ENCODE results near the gene CEP85. TPM values are rescaled to one million over a fixed set of nuclear protein-coding genes. Genes with fewer than 3 reads are reported as not detected.

The CEP85 gene
- total RNA-seq, 1 experiment from 2014 or later = 51.8 TPM

- Histone ChIP-seq H3K9me3 (ENCODE audit: control insufficient read depth, insufficient read depth, low read depth, low read length) (no peaks in the 10 kb centered on the region), H3K27ac (ENCODE audit: low read length) (no peak overlapping the region), H3K36me3 (ENCODE audit: control insufficient read depth, insufficient read depth, low read length) (peaks cover 4% of the 10 kb centered on the region), H3K4me3 (ENCODE audit: low read depth in 2 of 2, low read length in 2 of 2) (peak overlapping the region in 1 of 2 experiments; percentile 78; a peak in 1 of 4 replicates), H3K4me1 (ENCODE audit: control insufficient read depth, insufficient read depth, low read length) (peaks cover 49% of the 10 kb centered on the region), H3K27me3 (ENCODE audit: control insufficient read depth, insufficient read depth, low read length) (no peaks in the 10 kb centered on the region)
- in situ Hi-C loops (cut with HindIII; ENCODE audit: low pct_unique_long_range_greater_than_20kb, low sequenced_read_pairs) = no loop called here
- BruUV-seq (replicated peaks) = no TSS peak
- TF ChIP-seq SIN3A (IDR thresholded peaks at IDR 0.05; ENCODE audit: borderline replicate concordance, insufficient read depth, low read depth, low read length) (no peak), TCF7L2 (IDR thresholded peaks at IDR 0.05; ENCODE audit: low read depth, low read length) (no peak), CTCF (IDR thresholded peaks at IDR 0.05) (no peak), REST (IDR thresholded peaks at IDR 0.05; ENCODE audit: insufficient read depth in 1 of 2, low read depth in 2 of 2, low read length in 1 of 2) (no peak), POLR2AphosphoS5 (IDR thresholded peaks at IDR 0.05; ENCODE audit: low read depth, low read length) (no peak)
- DNase-seq (ENCODE audit: low read depth, low spot score) (no peak), ATAC-seq (no peak)
- intact Hi-C loops (cut with micrococcal nuclease; ENCODE audit: unreplicated experiment) = no loop called here
- CTCF ChIA-PET = interaction anchor here (0.8 kb wide), 1 partner anchor 47 kb away, joined by 6 read pairs; no protein-coding TSS in a partner anchor
- POLR2A ChIA-PET = no interaction called here
These were observed 48.0 kb downstream of the CEP85 start for GRCh38 chr1:26281971-26282370.

- in situ Hi-C loops (cut with HindIII; ENCODE audit: low pct_unique_long_range_greater_than_20kb, low sequenced_read_pairs) = no loop called here
- Histone ChIP-seq H3K27ac (ENCODE audit: low read length) (no peak overlapping the region), H3K9me3 (ENCODE audit: control insufficient read depth, insufficient read depth, low read depth, low read length) (no peaks in the 10 kb centered on the region), H3K4me1 (ENCODE audit: control insufficient read depth, insufficient read depth, low read length) (peaks cover 44% of the 10 kb centered on the region), H3K27me3 (ENCODE audit: control insufficient read depth, insufficient read depth, low read length) (no peaks in the 10 kb centered on the region), H3K4me3 (ENCODE audit: low read depth in 2 of 2, low read length in 2 of 2) (no peak overlapping the region), H3K36me3 (ENCODE audit: control insufficient read depth, insufficient read depth, low read length) (peaks cover 2% of the 10 kb centered on the region; the same call in 1 of the 2 replicates)
- intact Hi-C loops (cut with micrococcal nuclease; ENCODE audit: unreplicated experiment) = no loop called here
- POLR2A ChIA-PET = no interaction called here
- CTCF ChIA-PET = interaction anchor here (0.6 to 0.8 kb wide), 2 partner anchors 47 to 285 kb away, joined by 3 to 6 read pairs; partner anchors contain the start of gene PAFAH2
- DNase-seq (ENCODE audit: low read depth, low spot score) = no peak
- no peak for ATAC-seq
- TF ChIP-seq POLR2AphosphoS5 (IDR thresholded peaks at IDR 0.05; ENCODE audit: low read depth, low read length) (0 out of 2 replicates have a peak, but pooled peaks have one; percentile 11), TCF7L2 (IDR thresholded peaks at IDR 0.05; ENCODE audit: low read depth, low read length) (no peak)
- BruUV-seq (replicated peaks) = no TSS peak
These were observed 48.5 kb downstream of the CEP85 start for GRCh38 chr1:26282401-26282918.

GRCh38 chr1:26283279-26283853 is 49.4 kb downstream of the CEP85 start:
- no peak overlapping the region for H3K4me3 ChIP-seq (ENCODE audit: low read depth in 2 of 2, low read length in 2 of 2)
- in situ Hi-C loops (cut with HindIII; ENCODE audit: low pct_unique_long_range_greater_than_20kb, low sequenced_read_pairs) (no loop called here), intact Hi-C loops (cut with micrococcal nuclease; ENCODE audit: unreplicated experiment) (no loop called here)
- H3K27me3 ChIP-seq (ENCODE audit: control insufficient read depth, insufficient read depth, low read length) = no peaks in the 10 kb centered on the region
- CTCF ChIA-PET = interaction anchor here (0.6 kb wide), 1 partner anchor 286 kb away, joined by 3 read pairs; the partner anchor contains the start of gene PAFAH2
- no TSS peak for BruUV-seq (replicated peaks)
- no peaks in the 10 kb centered on the region for H3K9me3 ChIP-seq (ENCODE audit: control insufficient read depth, insufficient read depth, low read depth, low read length)
- H3K36me3 ChIP-seq (ENCODE audit: control insufficient read depth, insufficient read depth, low read length) = peaks cover 2% of the 10 kb centered on the region; the same call in 1 of the 2 replicates
- DNase-seq (ENCODE audit: low read depth, low spot score) = no peak
- no peak for ATAC-seq
- no peak for TF ChIP-seq CTCF (IDR thresholded peaks at IDR 0.05)
- TF ChIP-seq TCF7L2 (IDR thresholded peaks at IDR 0.05; ENCODE audit: low read depth, low read length) = no peak
- no peak for TF ChIP-seq REST (IDR thresholded peaks at IDR 0.05; ENCODE audit: insufficient read depth in 1 of 2, low read depth in 2 of 2, low read length in 1 of 2)
- H3K27ac ChIP-seq (ENCODE audit: low read length) = no peak overlapping the region
- POLR2A ChIA-PET = no interaction called here
- peaks cover 35% of the 10 kb centered on the region for H3K4me1 ChIP-seq (ENCODE audit: control insufficient read depth, insufficient read depth, low read length)

Measured in Panc1 (cell line).